Measurements from ENCODE around the gene RSL24D1. TPM values are rescaled to one million over a fixed set of nuclear protein-coding genes. Genes with fewer than 3 reads are reported as not detected.

The RSL24D1 gene
- total and polyA plus RNA-seq, 2 of the 13 experiments (the other 11 are each of a cell fraction or from before 2014, with no cell fraction given): 58.8 to 100.0 TPM

DNA sequence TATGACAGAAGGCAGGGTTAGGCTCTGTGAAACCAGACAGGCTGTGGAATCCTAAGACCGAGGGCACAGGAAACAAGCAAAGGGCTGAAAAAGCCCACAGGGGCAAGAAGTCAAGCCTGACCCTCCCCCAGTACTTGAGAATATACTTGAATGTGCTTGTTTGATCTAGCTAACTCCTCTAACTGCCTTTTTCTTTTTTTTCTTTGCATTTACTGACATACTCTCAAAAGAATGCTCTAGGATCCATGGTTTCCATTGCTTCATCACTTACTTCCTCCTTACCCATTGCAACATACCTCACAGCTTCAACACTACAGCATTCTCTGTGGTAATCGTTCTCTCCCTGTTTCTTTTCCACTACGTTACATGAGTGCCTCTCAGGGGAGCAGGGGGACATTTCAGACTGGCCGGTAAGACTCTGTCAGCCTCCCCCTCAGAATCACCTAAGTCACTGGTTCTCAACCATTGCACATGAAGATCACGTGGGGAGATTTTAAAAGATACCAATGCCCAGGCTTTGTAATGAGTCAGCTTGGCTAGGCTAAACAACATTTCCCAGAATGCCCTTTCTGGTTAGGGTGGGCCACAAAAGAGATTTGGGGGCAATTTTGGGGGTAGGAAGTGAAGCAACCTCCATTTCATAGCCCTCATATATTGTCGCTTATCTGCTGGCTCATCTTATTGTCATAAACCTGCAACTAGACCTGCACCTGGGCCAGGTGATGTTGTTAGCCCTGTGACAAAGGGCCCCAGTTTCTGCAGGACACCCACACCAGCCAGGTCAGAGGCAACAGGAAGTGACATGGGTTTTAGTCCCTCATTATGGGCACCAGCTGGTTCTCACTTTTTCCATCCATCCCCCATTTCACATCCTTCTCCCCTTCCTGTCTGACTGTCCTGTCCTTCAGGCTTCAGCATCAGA is 24.6 kb upstream of the RSL24D1 start (continued):
- TF ChIP-seq, protein P1, sequence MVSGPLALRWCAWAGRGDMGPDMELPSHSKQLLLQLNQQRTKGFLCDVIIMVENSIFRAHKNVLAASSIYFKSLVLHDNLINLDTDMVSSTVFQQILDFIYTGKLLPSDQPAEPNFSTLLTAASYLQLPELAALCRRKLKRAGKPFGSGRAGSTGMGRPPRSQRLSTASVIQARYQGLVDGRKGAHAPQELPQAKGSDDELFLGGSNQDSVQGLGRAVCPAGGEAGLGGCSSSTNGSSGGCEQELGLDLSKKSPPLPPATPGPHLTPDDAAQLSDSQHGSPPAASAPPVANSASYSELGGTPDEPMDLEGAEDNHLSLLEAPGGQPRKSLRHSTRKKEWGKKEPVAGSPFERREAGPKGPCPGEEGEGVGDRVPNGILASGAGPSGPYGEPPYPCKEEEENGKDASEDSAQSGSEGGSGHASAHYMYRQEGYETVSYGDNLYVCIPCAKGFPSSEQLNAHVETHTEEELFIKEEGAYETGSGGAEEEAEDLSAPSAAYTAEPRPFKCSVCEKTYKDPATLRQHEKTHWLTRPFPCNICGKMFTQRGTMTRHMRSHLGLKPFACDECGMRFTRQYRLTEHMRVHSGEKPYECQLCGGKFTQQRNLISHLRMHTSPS (CRISPR knock-in tag; IDR thresholded peaks at IDR 0.05; ENCODE audit: low read depth): no peak
- TF ChIP-seq ZNF33A (CRISPR knock-in tag; IDR thresholded peaks at IDR 0.05; ENCODE audit: borderline replicate concordance): no peak
- no peak for TF ChIP-seq ELF1 (CRISPR knock-in tag; IDR thresholded peaks at IDR 0.05)
- no peak for TF ChIP-seq MEIS1 (CRISPR knock-in tag; IDR thresholded peaks at IDR 0.05; ENCODE audit: borderline replicate concordance)
- TF ChIP-seq, protein P2, sequence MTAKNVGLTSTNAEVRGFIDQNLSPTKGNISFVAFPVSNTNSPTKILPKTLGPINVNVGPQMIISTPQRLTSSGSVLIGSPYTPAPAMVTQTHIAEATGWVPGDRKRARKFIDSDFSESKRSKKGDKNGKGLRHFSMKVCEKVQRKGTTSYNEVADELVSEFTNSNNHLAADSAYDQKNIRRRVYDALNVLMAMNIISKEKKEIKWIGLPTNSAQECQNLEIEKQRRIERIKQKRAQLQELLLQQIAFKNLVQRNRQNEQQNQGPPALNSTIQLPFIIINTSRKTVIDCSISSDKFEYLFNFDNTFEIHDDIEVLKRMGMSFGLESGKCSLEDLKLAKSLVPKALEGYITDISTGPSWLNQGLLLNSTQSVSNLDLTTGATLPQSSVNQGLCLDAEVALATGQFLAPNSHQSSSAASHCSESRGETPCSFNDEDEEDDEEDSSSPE (CRISPR knock-in tag; IDR thresholded peaks at IDR 0.05): no peak
- no peak for TF ChIP-seq ZNF292 (CRISPR knock-in tag; IDR thresholded peaks at IDR 0.05; ENCODE audit: borderline replicate concordance, low read depth)
- TF ChIP-seq ZNF12 (CRISPR knock-in tag; IDR thresholded peaks at IDR 0.05): peak; percentile 33; the same call in 1 of the 2 replicates
- TF ChIP-seq ZNF20 (CRISPR knock-in tag; IDR thresholded peaks at IDR 0.05): no peak
- TF ChIP-seq FLYWCH1 (CRISPR knock-in tag; IDR thresholded peaks at IDR 0.05): no peak
- no peak for TF ChIP-seq GABPA (IDR thresholded peaks at IDR 0.05; ENCODE audit: low read depth, low read length)
- TF ChIP-seq GABPA (CRISPR knock-in tag; IDR thresholded peaks at IDR 0.05; ENCODE audit: low read depth): peak; percentile 35; the same call in 1 of the 2 replicates
- no peak for TF ChIP-seq ZNF263 (CRISPR knock-in tag; IDR thresholded peaks at IDR 0.05)
- TF ChIP-seq GATA4 (IDR thresholded peaks at IDR 0.05; ENCODE audit: borderline replicate concordance, low read depth): no peak
- TF ChIP-seq FOXP1 (IDR thresholded peaks at IDR 0.05): no peak
- peak; percentile 41; the same call in 1 of the 2 replicates for TF ChIP-seq FOXP1 (CRISPR knock-in tag; IDR thresholded peaks at IDR 0.05)
- TF ChIP-seq, protein P3, sequence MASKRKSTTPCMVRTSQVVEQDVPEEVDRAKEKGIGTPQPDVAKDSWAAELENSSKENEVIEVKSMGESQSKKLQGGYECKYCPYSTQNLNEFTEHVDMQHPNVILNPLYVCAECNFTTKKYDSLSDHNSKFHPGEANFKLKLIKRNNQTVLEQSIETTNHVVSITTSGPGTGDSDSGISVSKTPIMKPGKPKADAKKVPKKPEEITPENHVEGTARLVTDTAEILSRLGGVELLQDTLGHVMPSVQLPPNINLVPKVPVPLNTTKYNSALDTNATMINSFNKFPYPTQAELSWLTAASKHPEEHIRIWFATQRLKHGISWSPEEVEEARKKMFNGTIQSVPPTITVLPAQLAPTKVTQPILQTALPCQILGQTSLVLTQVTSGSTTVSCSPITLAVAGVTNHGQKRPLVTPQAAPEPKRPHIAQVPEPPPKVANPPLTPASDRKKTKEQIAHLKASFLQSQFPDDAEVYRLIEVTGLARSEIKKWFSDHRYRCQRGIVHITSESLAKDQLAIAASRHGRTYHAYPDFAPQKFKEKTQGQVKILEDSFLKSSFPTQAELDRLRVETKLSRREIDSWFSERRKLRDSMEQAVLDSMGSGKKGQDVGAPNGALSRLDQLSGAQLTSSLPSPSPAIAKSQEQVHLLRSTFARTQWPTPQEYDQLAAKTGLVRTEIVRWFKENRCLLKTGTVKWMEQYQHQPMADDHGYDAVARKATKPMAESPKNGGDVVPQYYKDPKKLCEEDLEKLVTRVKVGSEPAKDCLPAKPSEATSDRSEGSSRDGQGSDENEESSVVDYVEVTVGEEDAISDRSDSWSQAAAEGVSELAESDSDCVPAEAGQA (IDR thresholded peaks at IDR 0.05; ENCODE audit: low read depth): no peak
- TF ChIP-seq, protein P3 (CRISPR knock-in tag; IDR thresholded peaks at IDR 0.05; ENCODE audit: borderline replicate concordance): no peak
- TF ChIP-seq SAP130 (CRISPR knock-in tag; IDR thresholded peaks at IDR 0.05; ENCODE audit: low read depth): peak; percentile 68
- TF ChIP-seq SMARCE1 (IDR thresholded peaks at IDR 0.05; ENCODE audit: borderline replicate concordance): no peak
- no peak for TF ChIP-seq KMT2B (CRISPR knock-in tag; IDR thresholded peaks at IDR 0.05)
- no peak for TF ChIP-seq ZFP36L2 (CRISPR knock-in tag; IDR thresholded peaks at IDR 0.05)
- TF ChIP-seq MBNL3 (CRISPR knock-in tag; conservative IDR thresholded peaks at IDR 0.05): no peak
- no peak for TF ChIP-seq ZNF724P (CRISPR knock-in tag; IDR thresholded peaks at IDR 0.05; ENCODE audit: borderline replicate concordance)

Data from HepG2 (cell line).